SK-N-SH (cell line): Measurements from ENCODE around the gene CDK14.

Experiments used
- CTCF ChIP-seq: fragments of 200-600 bp; sonication (generic); IDR thresholded peaks from 2 replicates; pipeline ENCODE4 v1.6.1; 2017; ENCODE audit warnings: antibody characterized with exemption, mild to moderate bottlenecking, moderate library complexity
- EP300 ChIP-seq, 2 experiments: IDR thresholded peaks; 2 replicates each; pipeline versions ENCODE4 v1.4.0 to v1.6.1; 2012; ENCODE audit warnings: borderline replicate concordance in 1 of 2, low read depth in 1 of 2, low read length in 1 of 2
- FOXM1 ChIP-seq: IDR thresholded peaks from 2 replicates; pipeline ENCODE4 v1.4.0; 2012; ENCODE audit warnings: low read depth, mild to moderate bottlenecking
- RFX5 ChIP-seq: IDR thresholded peaks from 2 replicates; pipeline ENCODE4 v1.6.1; 2012; ENCODE audit warnings: mild to moderate bottlenecking, improper control_type of control experiment, low read length
- YY1 ChIP-seq: IDR thresholded peaks from 2 replicates; pipeline ENCODE4 v1.4.0; 2012; ENCODE audit warnings: low read depth, mild to moderate bottlenecking

DNA sequence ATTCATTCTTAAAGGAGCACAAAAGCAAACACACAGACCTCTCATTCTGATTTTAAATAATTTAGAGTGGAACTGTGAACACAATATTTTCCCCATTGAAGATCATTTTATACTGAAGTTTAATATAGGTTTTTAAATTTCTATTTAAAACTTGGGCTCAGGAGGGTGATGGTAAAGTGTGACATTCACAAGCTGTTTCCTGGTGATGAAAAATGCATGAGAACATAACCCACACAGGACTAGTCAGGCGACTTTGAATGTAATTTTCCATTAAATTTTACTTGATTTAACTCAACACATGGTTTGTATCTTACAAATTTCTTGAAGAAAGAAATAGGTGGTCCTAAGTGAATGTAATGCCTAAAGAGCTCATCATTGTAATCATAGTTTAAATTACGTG lies 143.6 kb downstream of the CDK14 start:
- TF ChIP-seq CTCF (no peak), RFX5 (no peak), YY1 (no peak), FOXM1 (no peak), EP300 (IDR thresholded peaks at IDR 0.05; ENCODE audit: borderline replicate concordance in 1 of 2, low read depth in 1 of 2, low read length in 1 of 2) (no peak)
